Tibial nerve (tissue), 4 donors: Measurements from ENCODE around the gene RSBN1L.

Experiments used
- EP300 ChIP-seq, 2 donors: sonication (generic); formaldehyde crosslinking; IDR thresholded peaks; one replicate each; pipeline ENCODE4 v1.6.1; 2017; ENCODE audit warnings: antibody characterized with exemption in 2 of 2, mild to moderate bottlenecking in 1 of 2
- TF ChIP-seq, protein P1 (sequence below), 5 experiments: fragments of 200-600 bp in 3 of 5; fragments of 450-650 bp in 2 of 5; sonication (generic) in 3 of 5; IDR thresholded peaks; one replicate each; pipeline ENCODE4 v1.5.1; 2016 to 2019; ENCODE audit warnings: antibody characterized with exemption in 5 of 5, mild to moderate bottlenecking in 3 of 5, moderate library complexity in 2 of 5

DNA sequence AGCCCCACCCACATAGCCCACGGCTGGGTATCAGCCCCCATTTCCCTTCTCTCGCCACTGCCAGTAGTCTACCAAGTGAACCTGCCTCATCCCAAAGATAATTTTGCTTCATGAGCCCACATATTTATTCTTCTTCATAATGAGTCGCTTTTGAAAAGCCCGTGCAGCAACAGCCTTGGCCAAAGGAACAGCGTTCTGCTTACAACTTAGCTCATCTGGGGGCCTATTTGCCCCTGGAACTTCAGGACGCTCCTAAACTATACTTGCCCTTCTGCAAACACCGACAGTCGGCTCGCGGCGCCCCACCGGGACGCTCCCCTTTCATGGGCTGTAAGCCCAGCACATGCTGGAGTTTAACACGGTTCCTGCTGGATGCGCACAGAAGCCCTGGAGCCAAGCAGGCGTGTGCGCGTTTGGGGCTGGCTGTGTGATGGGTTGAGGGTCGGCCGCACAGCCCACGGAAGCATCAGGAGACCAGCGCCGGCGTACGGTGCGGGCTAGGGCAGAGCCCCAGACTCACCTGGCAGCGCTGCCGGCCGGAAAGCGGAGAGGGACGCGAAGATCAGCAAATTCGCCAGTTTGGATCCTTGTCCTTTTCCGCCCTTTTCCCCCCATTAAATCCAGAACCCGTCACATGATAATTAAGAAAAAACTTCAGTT, 101.6 kb downstream of the RSBN1L start:
- TF ChIP-seq, protein P1, sequence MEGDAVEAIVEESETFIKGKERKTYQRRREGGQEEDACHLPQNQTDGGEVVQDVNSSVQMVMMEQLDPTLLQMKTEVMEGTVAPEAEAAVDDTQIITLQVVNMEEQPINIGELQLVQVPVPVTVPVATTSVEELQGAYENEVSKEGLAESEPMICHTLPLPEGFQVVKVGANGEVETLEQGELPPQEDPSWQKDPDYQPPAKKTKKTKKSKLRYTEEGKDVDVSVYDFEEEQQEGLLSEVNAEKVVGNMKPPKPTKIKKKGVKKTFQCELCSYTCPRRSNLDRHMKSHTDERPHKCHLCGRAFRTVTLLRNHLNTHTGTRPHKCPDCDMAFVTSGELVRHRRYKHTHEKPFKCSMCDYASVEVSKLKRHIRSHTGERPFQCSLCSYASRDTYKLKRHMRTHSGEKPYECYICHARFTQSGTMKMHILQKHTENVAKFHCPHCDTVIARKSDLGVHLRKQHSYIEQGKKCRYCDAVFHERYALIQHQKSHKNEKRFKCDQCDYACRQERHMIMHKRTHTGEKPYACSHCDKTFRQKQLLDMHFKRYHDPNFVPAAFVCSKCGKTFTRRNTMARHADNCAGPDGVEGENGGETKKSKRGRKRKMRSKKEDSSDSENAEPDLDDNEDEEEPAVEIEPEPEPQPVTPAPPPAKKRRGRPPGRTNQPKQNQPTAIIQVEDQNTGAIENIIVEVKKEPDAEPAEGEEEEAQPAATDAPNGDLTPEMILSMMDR (IDR thresholded peaks at IDR 0.05): no peak
- TF ChIP-seq EP300 (IDR thresholded peaks at IDR 0.05): no peak
